Activated CD4-positive, alpha-beta T cell treated with anti-CD3 and anti-CD28 coated beads, Interleukin-2, amount 10 ng/mL, durations not matched to agents 7 days and 5 days (primary cell): ENCODE data around the gene RECQL5. TPM values are rescaled to one million over a fixed set of nuclear protein-coding genes. Genes with fewer than 3 reads are reported as not detected.

ENCODE experiments used
- CTCF ChIA-PET: fragments of 350-600 bp; sonication (Branson Sonifier 250); formaldehyde crosslinking; loops from one replicate; lab custom pipeline; 2021; ENCODE audit warnings: antibody characterized with exemption; lab: Charles Lee
- POLR2A ChIA-PET: fragments of 350-600 bp; sonication (Branson Sonifier 250); formaldehyde crosslinking; loops from one replicate; lab custom pipeline; 2021; ENCODE audit warnings: antibody characterized with exemption; lab: Charles Lee
- DNase-seq: peaks from one replicate; pipeline ENCODE4 v3.0.0-alpha.2; 2020
- H3K27ac Mint-ChIP-seq: one replicate; pipeline ENCODE4 v1.8.0; 2021; ENCODE audit warnings: mild to moderate bottlenecking, moderate library complexity, mixed read lengths
- H3K27me3 Mint-ChIP-seq: one replicate; pipeline ENCODE4 v1.8.0; 2021; ENCODE audit warnings: mixed read lengths
- H3K36me3 Mint-ChIP-seq: one replicate; pipeline ENCODE4 v1.8.0; 2021; ENCODE audit warnings: low read depth, mixed read lengths
- H3K4me1 Mint-ChIP-seq: one replicate; pipeline ENCODE4 v1.8.0; 2021; ENCODE audit warnings: mixed read lengths
- H3K4me3 Mint-ChIP-seq: one replicate; pipeline ENCODE4 v1.8.0; 2021; ENCODE audit warnings: mild to moderate bottlenecking, moderate library complexity, mixed read lengths
- H3K9me3 Mint-ChIP-seq: one replicate; pipeline ENCODE4 v1.8.0; 2021; ENCODE audit warnings: mixed read lengths
- total RNA-seq, 2 experiments: library from RNA; stranded (reverse); gene quantifications; one replicate each; pipeline ENCODE4 v1.2.3, GENCODE V29; 2021

Gene RECQL5
- total RNA-seq, 2 experiments from 2014 or later = 44.7 to 47.1 TPM

DNA sequence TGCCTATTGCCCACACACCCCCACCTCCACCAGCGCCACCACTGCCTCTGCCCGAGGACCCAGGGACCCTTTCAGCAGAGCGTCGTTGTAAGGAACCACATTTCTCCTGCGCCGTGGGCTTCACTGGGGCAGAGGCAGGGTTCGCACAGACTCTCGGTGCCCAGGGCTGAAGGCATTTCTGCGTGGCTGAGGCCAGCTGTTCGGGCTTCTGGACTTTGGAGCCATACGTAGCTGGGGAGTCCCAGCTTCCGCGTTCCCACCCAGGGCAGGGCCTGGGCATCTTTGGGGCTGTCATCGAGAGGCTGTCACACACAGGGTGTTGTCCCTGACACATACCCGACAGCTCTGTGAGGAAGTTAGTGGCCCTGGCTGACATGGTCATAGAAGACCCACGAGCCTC is 49.7 kb downstream of the RECQL5 start:
- Mint-ChIP-seq H3K9me3 (no peaks in the 10 kb centered on the region), H3K4me1 (no peaks in the 10 kb centered on the region), H3K4me3 (no peak overlapping the region), H3K36me3 (no peaks in the 10 kb centered on the region), H3K27me3 (no peaks in the 10 kb centered on the region), H3K27ac (no peak overlapping the region)
- DNase-seq = no peak
- POLR2A ChIA-PET = no interaction called here
- CTCF ChIA-PET = interaction anchor here (1.1 to 2.7 kb wide), 6 partner anchors 16 to 136 kb away, joined by 3 to 9 read pairs (median 6); partner anchors contain the start of genes SMIM5 and TSEN54

DNA sequence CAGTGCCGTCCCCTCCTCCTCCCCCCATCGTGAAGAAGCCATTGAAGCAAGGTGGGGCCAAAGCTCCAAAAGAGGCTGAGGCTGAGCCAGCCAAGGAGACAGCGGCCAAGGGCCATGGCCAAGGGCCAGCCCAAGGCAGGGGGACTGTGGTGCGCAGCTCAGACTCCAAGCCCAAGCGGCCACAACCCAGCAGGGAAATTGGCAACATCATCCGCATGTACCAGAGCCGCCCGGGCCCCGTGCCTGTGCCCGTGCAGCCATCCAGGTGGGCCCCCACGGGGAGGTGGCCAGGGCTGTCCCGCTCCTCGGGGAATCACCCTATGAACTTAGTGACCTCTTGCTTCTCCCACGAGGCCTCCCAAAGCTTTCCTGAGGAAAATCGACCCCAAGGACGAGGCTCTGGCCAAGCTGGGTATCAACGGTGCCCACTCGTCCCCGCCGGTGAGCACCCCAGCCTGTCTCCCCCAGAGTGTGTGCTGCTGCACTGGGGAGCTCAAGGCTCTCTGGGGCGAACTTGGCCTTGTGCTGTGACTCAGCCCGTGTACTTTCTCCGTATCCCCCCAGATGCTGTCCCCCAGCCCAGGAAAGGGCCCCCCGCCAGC is 50.3 kb downstream of the RECQL5 start:
- no peaks in the 10 kb centered on the region for H3K4me1 Mint-ChIP-seq
- ChIA-PET CTCF (interaction anchor here (1.1 to 2.7 kb wide), 6 partner anchors 15 to 137 kb away, joined by 3 to 9 read pairs (median 6); partner anchors contain the start of genes SMIM5 and TSEN54), POLR2A (no interaction called here)
- no peak overlapping the region for H3K4me3 Mint-ChIP-seq
- no peaks in the 10 kb centered on the region for H3K9me3 Mint-ChIP-seq
- DNase-seq = no peak
- no peaks in the 10 kb centered on the region for H3K27me3 Mint-ChIP-seq
- no peaks in the 10 kb centered on the region for H3K36me3 Mint-ChIP-seq
- H3K27ac Mint-ChIP-seq = no peak overlapping the region

GRCh38 chr17:75615301-75615700 is 51.7 kb downstream of the RECQL5 start:
- POLR2A ChIA-PET = no interaction called here
- H3K36me3 Mint-ChIP-seq = no peaks in the 10 kb centered on the region

GRCh38 chr17:75614556-75615270 is 52.2 kb downstream of the RECQL5 start:
- Mint-ChIP-seq H3K4me3 (no peak overlapping the region), H3K27ac (no peak overlapping the region), H3K9me3 (no peaks in the 10 kb centered on the region), H3K36me3 (no peaks in the 10 kb centered on the region), H3K27me3 (no peaks in the 10 kb centered on the region), H3K4me1 (no peaks in the 10 kb centered on the region)
- ChIA-PET POLR2A (no interaction called here), CTCF (interaction anchor here (1.1 to 1.6 kb wide), 4 partner anchors 9 to 139 kb away, joined by 3 to 4 read pairs (median 4); partner anchors contain the start of gene SMIM5)
- DNase-seq = no peak

More at GRCh38 chr17:75615301-75615700, 51.7 kb downstream of the RECQL5 start:
- no peak for DNase-seq
- Mint-ChIP-seq H3K9me3 (no peaks in the 10 kb centered on the region), H3K4me1 (no peaks in the 10 kb centered on the region), H3K4me3 (no peak overlapping the region), H3K27me3 (no peaks in the 10 kb centered on the region), H3K27ac (no peak overlapping the region)
- CTCF ChIA-PET = interaction anchor here (1.1 to 1.6 kb wide), 3 partner anchors 9 to 139 kb away, joined by 3 to 4 read pairs (median 4); partner anchors contain the start of gene SMIM5

- DNase-seq = no peak
- Mint-ChIP-seq H3K27ac (no peak overlapping the region), H3K4me1 (no peaks in the 10 kb centered on the region), H3K4me3 (no peak overlapping the region), H3K9me3 (no peaks in the 10 kb centered on the region), H3K27me3 (no peaks in the 10 kb centered on the region), H3K36me3 (no peaks in the 10 kb centered on the region)
- CTCF ChIA-PET = interaction anchor here (0.9 to 1.6 kb wide), 3 partner anchors 10 to 13 kb away, joined by 4 read pairs; no protein-coding TSS in a partner anchor
- POLR2A ChIA-PET = no interaction called here
Observed at GRCh38 chr17:75614006-75614405, 52.9 kb downstream of the RECQL5 start.

- no peak for DNase-seq
- Mint-ChIP-seq H3K27me3 (no peaks in the 10 kb centered on the region), H3K9me3 (no peaks in the 10 kb centered on the region), H3K4me3 (no peak overlapping the region), H3K36me3 (no peaks in the 10 kb centered on the region), H3K4me1 (no peaks in the 10 kb centered on the region), H3K27ac (no peak overlapping the region)
- ChIA-PET POLR2A (no interaction called here), CTCF (interaction anchor here (0.6 to 1.4 kb wide), 5 partner anchors 8 to 267 kb away, joined by 3 to 5 read pairs (median 4); partner anchors contain the start of gene SMIM5)
Observed at GRCh38 chr17:75612906-75613626, 53.9 kb downstream of the RECQL5 start.

DNA sequence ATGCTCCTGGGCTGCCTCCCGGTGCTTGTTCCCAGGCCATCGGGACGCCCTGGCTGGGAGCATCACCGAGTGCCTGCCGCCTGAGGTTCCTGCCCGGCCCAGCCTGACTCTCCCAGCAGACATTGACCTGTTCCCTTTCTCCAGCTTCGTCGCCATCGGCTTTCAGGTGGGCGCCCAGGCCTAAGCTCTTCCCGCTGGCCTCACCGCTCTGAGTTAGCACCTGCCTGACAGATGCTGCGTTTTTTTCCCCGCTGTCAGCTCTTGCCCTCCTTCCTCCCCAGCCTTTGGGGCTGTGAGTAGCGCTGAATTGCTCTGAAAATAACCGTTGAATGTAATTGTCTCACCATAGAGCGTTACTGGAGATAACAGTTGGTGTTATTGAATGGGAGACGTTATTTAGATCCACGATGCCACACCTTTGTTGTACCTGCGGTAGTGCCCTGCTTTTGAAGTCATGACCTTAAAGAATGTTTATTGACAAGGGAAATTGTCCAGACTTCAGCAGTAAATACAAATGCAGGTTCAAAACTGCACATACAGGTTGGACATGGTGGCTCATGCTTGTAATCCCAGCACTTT is 55.0 kb downstream of the RECQL5 start:
- ChIA-PET CTCF (interaction anchor here (0.6 to 1.9 kb wide), 6 partner anchors 9 to 247 kb away, joined by 3 to 7 read pairs (median 5); partner anchors contain the start of gene SMIM5), POLR2A (no interaction called here)
- H3K27me3 Mint-ChIP-seq = no peaks in the 10 kb centered on the region
- H3K4me1 Mint-ChIP-seq = peaks cover 2% of the 10 kb centered on the region
- no peak overlapping the region for H3K4me3 Mint-ChIP-seq
- no peaks in the 10 kb centered on the region for H3K9me3 Mint-ChIP-seq
- H3K36me3 Mint-ChIP-seq = no peaks in the 10 kb centered on the region
- no peak for DNase-seq
- H3K27ac Mint-ChIP-seq = no peak overlapping the region

DNA sequence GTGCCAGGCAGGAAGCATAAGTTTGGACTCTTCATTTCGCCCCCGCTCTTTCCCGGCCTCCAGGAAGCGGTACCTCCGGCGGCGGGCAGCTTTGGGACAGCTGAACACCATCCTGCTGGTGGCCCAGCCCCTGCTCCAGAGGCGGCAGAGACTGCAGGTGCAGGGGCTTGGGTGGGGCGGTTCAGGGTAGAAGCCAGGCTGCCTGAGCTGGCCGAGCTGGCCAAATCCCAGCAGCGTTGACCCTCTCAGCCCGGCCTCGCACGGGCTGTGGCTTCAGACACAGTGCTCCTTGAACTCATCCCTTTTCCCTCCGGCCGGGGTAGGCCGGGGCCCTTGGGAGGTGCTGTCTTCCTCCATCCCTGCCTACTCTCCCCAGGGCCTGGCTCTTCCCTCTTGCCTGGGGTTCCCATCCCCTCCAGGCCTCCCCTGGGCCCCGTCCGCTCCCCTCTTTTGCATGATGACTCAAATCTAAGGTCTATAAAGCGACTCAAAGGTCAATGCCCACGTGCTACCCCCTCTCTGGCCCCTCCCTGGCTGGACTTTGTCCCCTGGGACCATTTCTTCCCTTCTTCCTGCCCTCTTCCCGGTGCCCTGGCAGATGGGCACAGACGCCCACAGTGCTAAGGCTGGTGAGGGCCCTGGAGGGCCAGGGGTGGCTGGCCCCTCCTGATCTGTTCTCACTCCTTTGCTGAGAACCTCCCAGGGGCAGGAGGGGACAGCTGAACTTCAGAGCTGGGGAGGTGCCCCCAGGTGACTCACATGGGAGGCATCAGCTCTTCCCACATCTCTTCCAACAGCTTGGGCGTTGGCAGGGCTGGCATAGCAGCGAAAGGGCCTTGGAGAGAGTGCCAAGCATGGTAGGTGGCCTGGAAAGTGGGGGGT is 56.6 kb downstream of the RECQL5 start:
- POLR2A ChIA-PET = no interaction called here
- Mint-ChIP-seq H3K36me3 (no peaks in the 10 kb centered on the region), H3K4me1 (peaks cover 2% of the 10 kb centered on the region), H3K9me3 (no peaks in the 10 kb centered on the region), H3K27me3 (no peaks in the 10 kb centered on the region), H3K4me3 (no peak overlapping the region), H3K27ac (no peak overlapping the region)
- CTCF ChIA-PET = interaction anchor here (1.4 to 1.9 kb wide), 3 partner anchors 9 to 23 kb away, joined by 3 to 7 read pairs (median 6); partner anchors contain the start of gene SMIM5
- DNase-seq = no peak

- DNase-seq = no peak
- Mint-ChIP-seq H3K27me3 (no peaks in the 10 kb centered on the region), H3K36me3 (no peaks in the 10 kb centered on the region), H3K4me3 (no peak overlapping the region), H3K9me3 (no peaks in the 10 kb centered on the region), H3K4me1 (peaks cover 2% of the 10 kb centered on the region), H3K27ac (no peak overlapping the region)
- CTCF ChIA-PET = interaction anchor here (1.2 kb wide), 1 partner anchor 16 kb away, joined by 3 read pairs; no protein-coding TSS in a partner anchor
- POLR2A ChIA-PET = no interaction called here
Observed at GRCh38 chr17:75607086-75607485, 59.9 kb downstream of the RECQL5 start.

DNA sequence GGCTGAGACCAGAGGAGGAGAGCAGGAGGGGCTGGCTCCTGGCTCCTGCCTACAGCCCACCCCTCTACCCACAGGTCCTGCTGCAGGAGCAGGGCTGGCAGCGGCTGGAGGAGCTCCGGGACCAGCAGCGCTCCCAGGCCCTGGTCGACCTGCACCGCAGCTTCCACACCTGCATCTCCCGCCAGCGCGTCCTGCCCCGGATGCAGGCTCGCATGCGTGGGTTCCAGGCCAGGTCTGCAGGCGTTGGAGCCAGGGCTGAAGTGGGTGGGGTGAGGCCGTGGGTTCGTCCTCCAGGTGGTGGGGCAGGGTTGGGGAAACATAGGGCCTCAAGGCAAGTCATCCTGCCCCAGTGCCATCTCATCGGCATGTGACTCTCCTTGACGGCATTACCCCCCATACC is 61.2 kb downstream of the RECQL5 start:
- Mint-ChIP-seq H3K4me1 (peaks cover 2% of the 10 kb centered on the region), H3K36me3 (no peaks in the 10 kb centered on the region), H3K27ac (no peak overlapping the region), H3K4me3 (no peak overlapping the region), H3K27me3 (no peaks in the 10 kb centered on the region), H3K9me3 (no peaks in the 10 kb centered on the region)
- ChIA-PET POLR2A (no interaction called here), CTCF (interaction anchor here (1.2 kb wide), 1 partner anchor 14 kb away, joined by 3 read pairs; no protein-coding TSS in a partner anchor)
- DNase-seq = no peak

DNA sequence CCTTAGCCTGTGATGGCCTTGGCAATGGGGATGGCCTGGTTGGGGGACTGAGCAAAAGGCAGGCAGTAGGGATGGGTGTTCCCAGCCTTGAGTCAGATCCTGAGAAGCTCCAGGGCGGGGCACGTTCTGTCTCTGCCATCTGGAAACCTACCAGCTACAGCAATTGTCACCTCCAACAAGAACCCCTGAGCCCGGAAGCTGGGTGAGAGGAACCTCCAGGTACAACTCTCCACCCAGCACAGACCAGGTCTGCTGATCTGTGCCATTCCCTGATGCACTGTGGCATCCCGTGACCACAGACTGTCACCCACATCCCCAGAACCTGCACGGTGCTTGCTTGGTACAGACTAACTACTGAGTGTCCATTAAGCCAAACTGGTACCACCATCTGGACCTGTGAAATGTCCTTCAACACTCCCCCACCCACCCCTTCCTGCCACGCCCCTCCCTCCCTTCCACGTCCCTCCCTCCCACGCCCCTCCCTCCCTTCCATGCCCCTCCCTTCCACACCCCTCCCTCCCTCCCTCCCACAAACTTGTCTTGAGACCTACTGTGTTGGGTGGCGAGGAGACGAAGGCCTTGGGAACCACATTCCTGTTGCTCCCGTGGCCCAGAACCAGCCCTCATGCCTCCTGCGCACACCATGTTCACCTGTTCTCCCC is 62.8 kb downstream of the RECQL5 start:
- POLR2A ChIA-PET = no interaction called here

More for the DNA sequence above, 62.8 kb downstream of the RECQL5 start:
- Mint-ChIP-seq H3K27me3 (no peaks in the 10 kb centered on the region), H3K4me3 (no peak overlapping the region), H3K27ac (no peak overlapping the region), H3K4me1 (peaks cover 2% of the 10 kb centered on the region), H3K9me3 (no peaks in the 10 kb centered on the region), H3K36me3 (no peaks in the 10 kb centered on the region)
- no peak for DNase-seq
- CTCF ChIA-PET = interaction anchor here (0.6 to 1.9 kb wide), 3 partner anchors 29 to 144 kb away, joined by 3 to 6 read pairs (median 6); no protein-coding TSS in a partner anchor
